GM18858 (cell line): ENCODE data around the gene PEDS1.
A peak's percentile ranks its signal among the peaks of the same experiment; 100 is the strongest.
"Not testable (repeated sequence)": the region's sequence is repeated elsewhere in the genome, so short reads cannot be mapped to it uniquely, and the experiment has no call there.

ENCODE experiments used
- ATAC-seq: cut with Tn5 transposase; IDR thresholded peaks from one replicate; pipeline ENCODE4 v1.9.1; 2021; ENCODE audit not compliant: unreplicated experiment

PEDS1 gene

DNA sequence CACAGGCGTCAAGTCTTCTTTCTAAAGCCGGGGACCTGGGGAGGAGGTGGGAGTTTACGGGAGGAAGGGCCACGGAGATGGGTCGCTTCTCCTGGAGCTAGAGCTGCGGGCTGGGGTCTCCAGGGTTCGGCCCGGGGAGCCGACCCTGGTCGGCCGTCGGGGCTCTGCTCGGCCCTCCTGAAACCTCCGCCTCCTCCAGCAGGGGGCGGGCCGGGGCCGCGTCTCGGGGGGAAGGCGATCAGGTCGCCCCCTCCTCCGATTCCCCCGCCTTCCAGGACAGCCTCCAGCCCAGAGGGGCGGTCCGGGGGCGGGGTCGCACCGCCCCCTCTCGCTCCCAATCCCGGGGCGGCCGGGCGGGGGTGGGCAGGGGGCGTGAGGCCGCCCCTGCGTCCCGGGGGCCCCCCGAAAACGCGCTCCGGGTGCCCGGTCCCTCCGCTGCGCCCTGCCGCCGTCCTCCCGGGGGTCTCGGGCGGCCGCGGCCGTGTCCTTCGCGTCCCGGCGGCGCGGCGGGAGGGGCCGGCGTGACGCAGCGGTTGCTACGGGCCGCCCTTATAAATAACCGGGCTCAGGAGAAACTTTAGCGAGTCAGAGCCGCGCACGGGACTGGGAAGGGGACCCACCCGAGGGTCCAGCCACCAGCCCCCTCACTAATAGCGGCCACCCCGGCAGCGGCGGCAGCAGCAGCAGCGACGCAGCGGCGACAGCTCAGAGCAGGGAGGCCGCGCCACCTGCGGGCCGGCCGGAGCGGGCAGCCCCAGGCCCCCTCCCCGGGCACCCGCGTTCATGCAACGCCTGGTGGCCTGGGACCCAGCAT is 36.9 kb upstream of the PEDS1 start, which contains the start of gene CEBPB:
Gene CEBPB (plus strand): TSS at position 580 of the 814 bp plus-strand sequence. CDS start 204 bp downstream, at position 784.
- ATAC-seq: no peak

DNA sequence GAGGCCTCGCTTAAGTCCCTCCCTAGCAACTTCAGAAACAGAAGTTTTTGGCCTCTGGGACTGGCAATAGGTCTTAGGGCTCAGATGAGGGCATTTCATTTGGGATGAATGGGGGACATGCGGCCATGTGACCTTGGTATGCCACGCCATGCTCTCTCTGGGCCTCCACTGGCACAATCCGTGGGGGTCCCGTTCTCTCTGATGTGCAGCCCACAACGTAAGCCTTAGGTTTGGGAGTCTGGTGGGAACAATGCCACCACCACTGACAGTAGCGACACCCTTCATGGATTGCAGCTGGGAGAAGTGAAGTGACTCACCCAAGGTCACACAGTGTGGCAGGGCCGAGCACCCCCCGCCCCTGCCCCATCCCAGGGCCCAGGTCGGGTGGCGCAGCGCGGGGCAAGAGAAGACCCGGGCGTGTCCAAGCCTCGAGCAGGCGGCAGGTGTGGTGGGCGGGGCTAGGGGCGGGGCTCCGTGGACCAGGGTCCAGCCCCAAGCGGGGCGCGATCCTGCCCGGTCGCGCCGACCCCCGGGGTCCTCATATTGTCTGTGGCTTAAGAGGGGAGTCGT is 36.2 kb upstream of the PEDS1 start:
- no peak for ATAC-seq

DNA sequence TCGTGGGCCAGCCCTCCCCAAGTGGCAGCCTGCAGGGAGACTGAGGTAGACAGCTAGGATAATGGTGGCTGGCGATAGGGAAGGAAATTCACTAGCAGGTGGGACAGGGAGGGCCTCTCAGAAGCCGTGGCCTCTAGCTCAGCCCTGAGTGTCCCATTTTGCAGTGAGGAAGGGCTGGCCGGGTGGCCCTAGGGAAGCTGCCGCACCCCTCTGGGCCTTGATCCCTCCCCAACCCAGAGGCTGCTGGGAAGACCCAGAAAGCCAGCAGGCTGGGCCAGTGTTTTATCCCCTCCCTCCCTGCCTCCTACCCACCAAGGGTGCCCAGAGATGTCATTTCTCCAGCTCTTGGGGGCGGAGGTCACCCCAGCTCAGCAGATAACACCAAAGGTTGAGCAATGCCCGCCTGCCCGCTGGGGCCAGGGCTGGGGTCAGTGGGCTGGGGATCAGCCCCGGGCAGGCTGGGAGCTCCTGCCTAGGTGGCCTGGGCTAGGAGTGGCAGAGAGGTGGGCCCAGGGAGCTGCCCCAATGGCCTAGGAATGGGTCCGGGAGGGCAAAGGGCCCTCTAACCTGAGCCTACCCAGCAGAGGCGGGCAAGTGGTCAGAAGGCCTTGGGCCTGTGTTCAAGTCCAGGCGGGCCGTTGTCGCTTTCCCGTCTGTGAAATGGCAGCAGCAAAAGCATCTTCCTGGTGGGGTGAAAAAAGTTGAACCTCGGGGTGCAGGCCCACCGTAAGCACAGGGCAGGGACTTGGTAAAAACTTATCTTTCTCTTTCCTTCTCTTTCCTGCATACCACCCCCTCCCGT is 35.6 kb upstream of the PEDS1 start:
- no peak for ATAC-seq

DNA sequence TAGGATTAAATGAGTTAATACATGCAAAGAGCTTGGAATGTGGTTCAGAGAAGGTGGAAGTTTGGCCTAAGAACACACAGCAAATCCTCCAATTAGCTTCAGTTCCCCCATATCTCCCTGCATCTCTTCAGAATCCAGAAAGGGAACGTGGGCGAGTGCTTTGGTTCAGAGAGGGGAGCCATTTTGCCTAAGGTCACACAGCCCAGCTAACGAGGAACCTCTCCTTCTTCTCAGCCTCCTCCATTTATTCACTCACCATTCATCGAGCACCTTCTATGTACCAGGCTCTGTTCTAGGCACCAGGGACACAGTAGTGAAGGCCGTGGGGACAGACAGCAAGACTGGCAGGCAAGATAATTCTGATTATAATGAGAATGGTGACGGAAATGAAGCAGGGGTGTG is 34.8 kb upstream of the PEDS1 start:
- ATAC-seq: no peak

DNA sequence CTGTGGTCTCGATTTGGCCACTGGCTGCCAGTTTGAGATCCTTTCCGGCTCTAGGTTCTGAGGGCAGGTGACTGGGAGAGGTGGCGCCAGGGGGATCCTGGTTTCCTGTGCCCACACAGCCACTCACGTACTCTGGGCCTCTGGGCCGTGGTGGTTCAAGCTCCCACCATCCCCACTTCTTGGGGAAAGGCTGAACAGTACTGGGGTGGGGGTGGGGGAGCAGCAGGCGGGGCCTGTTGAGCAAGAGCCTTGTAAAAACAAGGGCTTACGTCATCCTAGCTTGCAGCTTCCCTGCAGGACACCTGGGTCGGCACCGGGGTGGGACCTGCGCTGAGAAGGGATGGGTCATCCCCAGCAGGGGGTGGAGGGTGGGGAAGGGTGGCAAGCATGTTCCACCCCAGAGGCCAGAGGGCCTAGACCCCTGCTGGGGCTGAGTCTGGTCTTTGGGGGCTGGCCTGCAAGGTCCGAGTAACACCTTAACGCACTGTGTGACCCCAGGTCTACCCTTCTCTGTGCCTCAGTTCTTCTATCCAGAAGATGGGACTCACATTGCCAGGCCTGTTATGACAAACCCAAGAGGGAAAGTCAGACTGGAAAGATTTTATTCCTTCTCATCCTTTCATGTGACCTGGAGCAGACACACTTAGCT is 34.0 kb upstream of the PEDS1 start:
- no peak for ATAC-seq

- no peak for ATAC-seq
These were observed 33.5 kb upstream of the PEDS1 start for GRCh38 chr20:50186987-50187402.

DNA sequence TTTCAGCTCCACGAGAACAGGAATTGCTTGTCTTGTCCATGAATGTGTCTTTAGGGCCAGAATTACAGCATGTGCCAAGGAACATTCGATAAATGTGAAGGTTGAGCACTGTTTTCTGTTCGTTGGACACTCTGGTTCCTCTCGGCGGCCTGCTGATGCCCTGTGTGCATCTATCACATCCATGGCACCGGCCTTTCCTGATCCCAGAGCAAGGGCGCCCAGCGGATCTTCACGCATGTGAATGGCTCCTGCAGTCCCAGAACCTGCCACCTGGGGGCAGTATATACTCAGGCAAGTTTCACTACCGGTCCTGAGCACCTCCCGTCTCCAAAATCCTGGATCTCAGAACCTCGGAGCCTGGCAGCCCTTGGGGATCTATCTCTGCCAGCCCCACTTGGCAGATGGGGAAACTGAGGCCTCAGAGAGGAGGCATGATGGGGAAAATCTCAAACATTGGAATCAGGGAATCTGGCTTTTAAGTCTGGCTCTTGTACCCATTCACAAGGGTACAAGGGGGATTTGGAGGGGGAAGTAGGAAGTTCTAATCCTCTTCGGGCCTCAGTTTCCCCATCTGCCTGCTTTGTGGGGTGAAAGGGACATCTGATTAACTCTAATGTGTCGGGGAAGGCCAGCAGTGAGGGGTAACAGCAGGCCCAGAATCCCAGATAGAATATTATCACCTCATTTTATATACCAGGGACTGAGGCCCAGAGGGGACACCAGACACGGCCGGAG is 32.8 kb upstream of the PEDS1 start:
- ATAC-seq: no peak

GRCh38 chr20:50185426-50185825 is 31.9 kb upstream of the PEDS1 start:
- no peak for ATAC-seq

DNA sequence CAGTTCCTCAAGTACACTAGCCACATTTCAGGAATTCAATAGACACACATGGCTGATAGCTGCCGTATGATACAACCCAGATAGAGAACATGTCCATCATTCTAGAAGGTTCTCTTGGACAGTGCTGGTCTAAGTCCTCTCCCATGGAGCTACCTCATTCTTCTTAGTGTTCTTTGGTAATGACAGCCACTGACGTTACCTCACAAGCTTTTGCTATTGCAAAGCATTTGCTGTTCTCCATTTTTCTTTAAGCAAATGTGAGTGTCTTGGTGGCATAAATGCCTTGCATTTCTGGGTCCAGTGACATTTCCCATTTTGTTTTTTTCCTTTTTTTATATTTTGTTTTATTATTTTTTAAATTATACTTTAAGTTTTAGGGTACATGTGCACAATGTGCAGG is 28.8 kb upstream of the PEDS1 start:
- no peak for ATAC-seq

GRCh38 chr20:50181344-50181743 is 27.8 kb upstream of the PEDS1 start:
- ATAC-seq: no peak

- ATAC-seq: not testable (repeated sequence)
These were observed 25.1 kb upstream of the PEDS1 start for GRCh38 chr20:50178672-50179071.

- no peak for ATAC-seq
These were observed 22.7 kb upstream of the PEDS1 start for GRCh38 chr20:50175938-50176933.

- no peak for ATAC-seq
These were observed 20.9 kb upstream of the PEDS1 start for GRCh38 chr20:50174456-50174855.

DNA sequence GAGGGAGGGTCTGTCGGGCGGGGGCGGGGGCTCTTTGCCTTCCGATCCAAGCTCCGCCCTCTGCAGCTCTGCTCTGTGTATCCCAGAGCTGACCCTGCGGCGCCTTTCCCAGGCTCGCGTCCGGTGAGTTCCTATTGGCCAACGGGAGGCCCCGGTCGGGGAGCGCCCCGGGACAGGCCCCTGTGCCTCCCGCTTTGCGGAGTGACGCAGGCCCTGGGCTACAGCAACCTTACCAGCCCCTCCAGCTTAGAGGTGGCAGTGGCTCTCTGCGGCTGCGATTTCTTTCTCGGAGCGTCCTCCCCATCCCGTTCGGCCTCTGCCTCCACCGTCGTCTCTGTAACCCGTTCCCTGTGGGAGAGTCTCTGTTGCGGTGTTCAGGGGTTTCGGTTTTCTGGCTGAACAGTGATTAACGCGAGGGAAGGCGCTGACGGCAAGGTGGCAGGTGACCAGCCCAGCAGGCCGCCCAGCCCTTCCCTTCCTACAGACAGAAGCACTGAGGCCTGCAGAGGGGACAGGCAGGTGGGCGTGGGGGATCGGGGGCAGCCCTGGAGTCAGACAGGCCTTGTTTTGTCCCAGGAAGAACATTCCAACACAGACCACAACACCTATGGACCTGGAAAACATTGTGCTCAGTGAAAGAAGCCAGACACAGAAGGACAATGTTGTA is 19.0 kb upstream of the PEDS1 start:
- no peak for ATAC-seq

DNA sequence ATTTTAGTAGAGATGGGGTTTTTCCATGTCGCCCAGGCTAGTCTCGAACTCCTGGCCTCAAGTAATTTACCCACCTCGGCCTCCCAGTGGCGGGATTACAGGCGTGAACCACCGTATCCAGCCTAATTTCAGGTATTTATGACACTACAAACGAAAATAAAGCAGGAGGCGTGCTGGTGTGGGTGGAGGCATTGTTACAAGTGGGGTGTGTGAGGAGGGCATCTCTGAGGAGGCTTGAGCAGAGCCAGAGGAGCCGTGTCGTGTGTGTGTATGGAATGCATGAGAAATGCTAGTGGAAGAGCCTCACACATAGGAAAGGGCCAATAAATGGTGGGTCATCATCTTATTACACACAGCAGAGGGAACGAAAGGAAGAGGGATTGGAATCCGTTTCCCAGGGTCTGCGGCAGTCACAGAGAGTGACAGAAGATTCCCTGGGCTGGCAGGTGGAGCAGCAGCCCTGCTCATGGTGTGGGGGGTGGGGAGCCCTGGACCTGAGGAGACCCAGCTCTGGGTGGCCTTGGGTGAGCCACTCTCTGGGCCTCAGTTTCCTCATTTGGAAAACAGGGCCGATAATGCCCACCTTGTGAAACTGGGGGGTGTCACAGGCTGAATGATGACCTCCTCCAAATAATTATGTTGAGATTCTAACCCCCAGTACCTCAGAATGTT is 17.2 kb upstream of the PEDS1 start:
- no peak for ATAC-seq

DNA sequence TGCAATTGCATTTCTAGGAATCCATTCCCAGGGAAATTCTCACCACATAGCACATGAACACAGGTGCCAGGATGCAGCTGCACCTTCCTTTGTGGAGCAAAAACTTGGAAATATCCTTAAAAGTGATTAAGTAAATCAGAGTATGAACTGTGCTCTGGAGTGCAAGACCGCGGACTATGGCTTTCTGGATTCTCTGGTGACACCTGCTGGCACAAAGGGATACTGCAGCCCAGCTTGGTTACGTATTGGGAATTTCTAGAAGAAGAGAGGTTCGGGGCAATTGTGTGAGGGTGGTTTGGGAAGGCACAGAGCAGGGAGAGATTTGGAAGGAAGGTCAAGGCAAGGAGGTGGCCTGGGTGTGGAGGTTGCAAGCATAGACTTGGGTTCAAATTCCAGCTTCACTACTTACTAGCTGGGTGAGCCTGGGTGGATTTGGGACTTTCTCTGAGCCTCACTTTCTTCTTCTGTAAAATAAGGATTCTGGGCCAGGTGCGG is 15.9 kb upstream of the PEDS1 start:
- ATAC-seq: no peak

DNA sequence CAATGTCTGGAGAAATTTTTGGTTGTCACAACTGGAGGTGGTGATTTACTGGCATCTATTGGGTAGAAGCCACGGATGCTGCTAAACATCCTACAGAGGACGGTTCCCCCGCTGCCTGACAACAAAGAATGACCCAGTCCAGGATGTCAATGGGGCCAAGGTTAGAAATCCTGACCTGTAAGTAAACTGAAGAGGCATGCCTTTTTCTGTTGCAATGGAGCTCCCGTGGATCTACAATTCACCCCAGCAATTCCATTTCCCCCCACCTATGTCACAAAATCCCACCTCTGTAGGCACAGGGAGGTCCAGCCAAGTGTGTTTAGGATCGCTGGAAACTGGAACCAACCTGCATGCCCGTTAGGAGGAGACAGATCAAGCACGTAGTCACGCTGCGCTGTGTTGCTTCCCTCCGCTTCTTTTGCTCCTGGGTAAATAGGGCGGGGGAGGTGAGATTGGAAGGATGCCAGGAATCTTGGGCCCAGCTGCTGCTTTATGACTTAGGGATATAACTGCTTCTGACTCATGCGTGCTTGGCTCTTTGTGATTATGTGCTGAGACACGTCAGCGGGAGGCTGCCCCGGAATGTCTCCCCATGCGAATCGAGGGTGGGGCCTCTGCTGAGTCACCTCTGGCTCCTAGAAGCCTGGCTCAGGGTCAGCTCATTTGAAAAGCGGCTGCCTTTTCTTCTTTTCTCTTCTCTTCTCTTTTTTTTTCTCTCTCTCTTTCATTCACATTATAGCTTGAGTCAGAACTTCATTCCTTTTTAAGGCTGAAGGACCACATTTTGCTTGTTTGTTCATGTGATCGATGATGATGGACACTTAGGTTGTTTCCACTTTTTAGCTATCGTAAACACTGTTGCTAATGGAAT is 12.4 kb upstream of the PEDS1 start:
- ATAC-seq: peak; percentile 89
